NT2/D1 (cell line): ENCODE measurements around the gene TLX3.

ENCODE experiments used
- DNase-seq: peaks from one replicate; pipeline ENCODE4 v3.0.0-alpha.2; 2011; ENCODE audit warnings: low read depth, low spot score
- H3K27me3 ChIP-seq: 2 replicates; pipeline ENCODE4 v1.6.0; 2011; ENCODE audit warnings: mild to moderate bottlenecking; ENCODE audit not compliant: insufficient read length, insufficient read depth
- H3K36me3 ChIP-seq: 2 replicates; pipeline ENCODE4 v1.6.1; 2011; ENCODE audit warnings: mild to moderate bottlenecking, low read length, mixed read lengths; ENCODE audit not compliant: insufficient read depth, insufficient read length
- H3K4me1 ChIP-seq: 2 replicates; pipeline ENCODE4 v1.5.1; 2011; ENCODE audit not compliant: insufficient read depth, insufficient read length
- H3K4me3 ChIP-seq: 2 replicates; pipeline ENCODE4 v1.5.1; 2011; ENCODE audit warnings: low read depth; ENCODE audit not compliant: insufficient read length
- H3K9ac ChIP-seq: 2 replicates; pipeline ENCODE4 v1.6.0; 2011; ENCODE audit warnings: low read depth; ENCODE audit not compliant: insufficient read length
- H3K9me3 ChIP-seq: 2 replicates; pipeline ENCODE4 v1.5.1; 2011; ENCODE audit warnings: mild to moderate bottlenecking, low read length; ENCODE audit not compliant: insufficient read depth
- SUZ12 ChIP-seq: IDR thresholded peaks from 2 replicates; pipeline ENCODE4 v1.6.1; 2011; ENCODE audit not compliant: insufficient read length, insufficient read depth; ENCODE audit errors: extremely low read depth
- YY1 ChIP-seq: IDR thresholded peaks from 2 replicates; pipeline ENCODE4 v1.6.1; 2011; ENCODE audit not compliant: insufficient read length, insufficient read depth
- ZNF274 ChIP-seq: IDR thresholded peaks from 2 replicates; pipeline ENCODE4 v1.6.1; 2011; ENCODE audit warnings: mild to moderate bottlenecking, low read depth, low read length

TLX3 gene

DNA sequence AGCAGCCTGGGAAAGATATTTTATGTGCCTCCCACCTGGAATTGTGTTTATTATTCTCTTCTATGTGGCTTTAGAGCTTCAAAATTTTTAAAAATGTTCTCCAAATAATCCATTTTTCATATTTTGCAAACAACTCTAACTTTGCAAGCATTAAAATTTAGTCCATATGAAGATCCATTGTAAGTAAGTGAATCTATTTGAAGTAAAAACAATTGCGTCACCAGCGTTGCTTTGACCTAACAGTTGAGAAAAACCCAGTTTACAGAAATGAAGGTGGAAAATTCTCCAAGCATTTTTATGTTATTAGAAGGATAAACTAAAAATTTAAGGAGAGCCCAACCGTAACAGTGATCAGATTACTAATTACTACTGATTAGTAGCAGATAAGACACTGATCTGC lies 38.9 kb upstream of the TLX3 start:
- Histone ChIP-seq H3K9me3 (no peaks in the 10 kb centered on the region), H3K4me1 (no peaks in the 10 kb centered on the region), H3K4me3 (no peak overlapping the region), H3K27me3 (no peaks in the 10 kb centered on the region), H3K36me3 (no peaks in the 10 kb centered on the region), H3K9ac (no peak overlapping the region)
- no peak for DNase-seq
- no peak for TF ChIP-seq SUZ12
- TF ChIP-seq ZNF274 = no peak
- no peak for TF ChIP-seq YY1

DNA sequence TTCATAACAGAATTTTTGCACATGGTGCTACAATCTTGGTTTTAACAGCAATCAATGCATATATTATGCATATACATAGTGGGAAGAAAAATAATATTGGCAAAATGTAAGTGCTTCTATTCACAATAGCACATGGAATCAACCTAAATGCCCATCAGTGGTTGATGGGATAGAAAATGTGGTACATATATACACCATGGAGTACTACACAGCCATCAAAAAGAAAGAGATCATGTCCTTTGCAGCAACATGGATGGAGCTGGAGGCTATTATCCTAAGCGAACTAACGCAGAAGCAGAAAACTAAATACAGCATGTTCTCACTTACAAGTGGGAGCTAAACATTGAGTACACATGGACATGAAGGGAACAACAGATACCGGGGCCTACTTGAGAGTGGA lies 37.2 kb upstream of the TLX3 start:
- no peaks in the 10 kb centered on the region for H3K36me3 ChIP-seq
- H3K9ac ChIP-seq = no peak overlapping the region
- no peak for DNase-seq
- no peaks in the 10 kb centered on the region for H3K9me3 ChIP-seq
- TF ChIP-seq YY1 (no peak), ZNF274 (no peak), SUZ12 (no peak)
- H3K4me3 ChIP-seq = no peak overlapping the region
- H3K4me1 ChIP-seq = no peaks in the 10 kb centered on the region
- H3K27me3 ChIP-seq = no peaks in the 10 kb centered on the region

DNA sequence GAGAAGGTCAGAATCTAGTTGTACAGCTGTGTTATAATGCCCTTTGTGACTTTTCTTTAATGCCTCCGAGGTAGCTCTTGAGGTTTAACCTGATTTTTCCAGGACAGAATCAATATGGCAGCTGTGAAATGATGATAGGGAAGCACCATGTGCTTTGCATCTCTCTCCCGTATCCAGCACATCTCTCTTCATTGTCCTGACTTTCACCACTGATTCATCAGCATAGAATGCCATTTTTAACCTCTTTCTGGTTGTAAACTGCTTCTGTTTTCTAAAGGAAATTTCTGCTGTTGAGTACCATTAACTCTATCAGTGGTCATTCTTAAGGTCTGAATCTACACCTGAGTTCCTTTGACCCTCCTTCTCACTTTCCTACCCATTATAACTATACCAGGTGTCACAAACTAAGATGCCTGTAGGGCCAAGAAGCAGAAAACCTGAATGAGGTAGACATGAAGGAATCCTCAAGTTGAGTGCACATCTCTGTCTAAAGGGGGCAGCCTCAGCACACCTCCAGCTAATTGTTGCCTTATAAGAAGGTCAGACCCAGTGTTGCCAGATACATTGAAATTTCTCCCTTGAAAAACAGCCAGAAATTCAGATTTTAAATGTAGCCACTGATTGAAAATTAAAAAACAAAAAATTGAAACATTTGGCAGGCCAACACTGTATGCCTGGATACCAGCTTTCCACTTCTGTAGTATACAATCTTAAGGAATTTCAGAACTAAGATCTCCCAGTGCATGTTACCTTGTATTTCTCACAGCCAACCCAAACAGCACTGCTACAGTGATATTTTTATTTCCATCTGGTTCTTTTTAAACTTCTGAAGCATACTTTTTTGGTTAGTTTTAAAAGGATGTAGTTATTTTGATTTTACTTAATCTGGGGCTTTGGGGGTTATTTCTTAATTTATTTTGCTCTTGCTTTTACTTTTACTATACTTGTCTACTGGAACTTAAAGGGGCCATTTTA lies 35.8 kb upstream of the TLX3 start:
- TF ChIP-seq SUZ12 (no peak), YY1 (no peak), ZNF274 (no peak)
- Histone ChIP-seq H3K9me3 (no peaks in the 10 kb centered on the region), H3K4me3 (no peak overlapping the region), H3K4me1 (no peaks in the 10 kb centered on the region), H3K27me3 (no peaks in the 10 kb centered on the region), H3K9ac (no peak overlapping the region), H3K36me3 (no peaks in the 10 kb centered on the region)
- DNase-seq = peak; percentile 18

DNA sequence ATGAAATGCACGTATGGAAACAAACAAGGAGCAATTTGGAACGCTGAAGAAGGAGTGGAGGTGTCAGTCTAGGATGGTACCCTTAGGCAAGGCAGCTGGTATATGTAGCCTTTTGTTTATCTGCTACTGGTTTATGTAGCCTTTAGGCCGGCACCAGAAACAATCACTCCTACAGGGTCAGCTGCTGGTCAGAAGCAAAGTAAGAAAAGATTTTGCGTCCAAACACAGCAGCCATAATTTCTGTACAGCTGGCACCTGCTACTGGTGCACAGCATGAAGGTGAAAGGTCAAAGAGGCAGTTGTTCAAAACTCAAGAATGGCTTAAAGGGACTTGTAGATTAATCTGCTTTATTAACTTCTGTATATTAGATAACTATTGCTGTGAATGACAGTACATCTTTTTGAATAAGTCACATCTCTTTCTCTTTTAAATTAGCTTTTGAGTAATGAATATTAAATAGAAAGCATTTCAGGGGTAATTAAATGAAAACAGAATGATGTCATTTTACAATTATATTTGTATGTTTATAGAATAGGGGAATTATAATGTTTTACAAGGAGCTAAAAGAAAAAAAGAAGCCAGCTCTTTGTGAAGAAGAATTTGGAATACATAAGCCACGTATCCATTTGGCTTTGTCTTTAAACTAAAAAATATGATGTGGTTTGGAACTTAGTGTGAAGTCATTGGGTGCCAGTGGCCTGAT lies 33.1 kb upstream of the TLX3 start:
- Histone ChIP-seq H3K27me3 (no peaks in the 10 kb centered on the region), H3K36me3 (no peaks in the 10 kb centered on the region), H3K4me1 (no peaks in the 10 kb centered on the region), H3K9ac (no peak overlapping the region), H3K4me3 (no peak overlapping the region), H3K9me3 (no peaks in the 10 kb centered on the region)
- DNase-seq = no peak
- TF ChIP-seq SUZ12 = no peak
- no peak for TF ChIP-seq ZNF274
- no peak for TF ChIP-seq YY1

DNA sequence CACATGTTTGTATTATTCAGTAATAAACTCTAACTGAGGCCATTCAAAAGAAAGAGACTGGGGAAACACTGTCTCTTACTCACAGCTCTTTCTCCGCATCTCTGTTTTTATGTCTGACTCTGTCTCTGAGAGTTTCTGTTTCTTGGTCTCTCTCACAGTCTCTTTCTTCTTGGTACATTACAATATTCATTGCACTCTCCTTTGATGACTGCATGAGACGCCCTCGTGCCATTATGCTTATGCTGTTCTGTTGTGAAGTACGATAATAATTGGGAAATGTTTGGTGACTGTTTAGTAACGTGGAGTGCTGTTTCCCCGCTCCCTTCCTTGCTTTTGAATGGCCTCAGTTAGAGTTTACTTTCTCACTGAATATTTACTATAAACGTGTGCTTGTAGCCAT lies 25.3 kb upstream of the TLX3 start:
- Histone ChIP-seq H3K36me3 (no peaks in the 10 kb centered on the region), H3K27me3 (peaks cover 2% of the 10 kb centered on the region), H3K9ac (no peak overlapping the region), H3K4me1 (no peaks in the 10 kb centered on the region), H3K9me3 (no peaks in the 10 kb centered on the region), H3K4me3 (no peak overlapping the region)
- DNase-seq = no peak
- TF ChIP-seq ZNF274 = no peak
- TF ChIP-seq YY1 = no peak
- no peak for TF ChIP-seq SUZ12

DNA sequence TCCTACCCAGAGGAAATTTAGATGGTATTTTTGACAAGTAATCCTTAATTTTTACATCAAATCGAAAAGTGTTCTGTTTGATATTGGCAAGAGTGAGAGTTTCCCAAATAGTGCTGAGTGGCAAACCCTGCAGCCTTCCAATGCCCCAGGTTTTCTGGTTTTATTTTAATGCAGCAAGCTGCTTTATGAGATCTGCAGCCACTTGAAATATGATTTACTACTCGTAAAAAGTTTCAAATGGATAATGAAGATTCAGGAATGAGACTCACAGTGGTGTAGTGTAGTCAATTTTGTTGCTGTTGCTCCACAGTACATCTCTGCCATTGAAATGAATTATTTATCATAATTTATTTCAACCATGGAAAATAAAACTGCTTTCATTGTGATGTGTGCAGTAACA lies 23.6 kb upstream of the TLX3 start:
- DNase-seq = no peak
- no peak for TF ChIP-seq SUZ12
- no peak for TF ChIP-seq YY1
- no peak for TF ChIP-seq ZNF274

DNA sequence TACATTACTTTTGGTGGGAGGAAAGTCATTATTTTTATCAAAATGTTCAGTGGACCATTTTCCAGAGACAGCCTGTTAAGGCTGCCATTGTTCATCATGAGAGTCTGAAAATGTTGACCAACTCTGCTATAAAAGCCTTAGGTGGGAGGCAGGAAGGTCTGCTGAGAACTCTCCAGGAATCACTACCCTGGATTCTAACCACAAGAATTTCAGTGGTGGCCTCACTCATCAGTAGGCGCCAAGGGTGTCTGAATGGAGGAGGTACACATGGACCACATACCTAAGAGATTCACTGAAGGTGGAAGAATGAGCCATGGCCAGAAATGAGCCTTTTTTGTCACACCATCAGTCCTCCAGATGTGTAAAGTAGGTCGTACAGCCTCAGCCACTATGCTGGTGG lies 21.0 kb upstream of the TLX3 start:
- no peak overlapping the region for H3K9ac ChIP-seq
- no peaks in the 10 kb centered on the region for H3K4me1 ChIP-seq
- no peak overlapping the region for H3K4me3 ChIP-seq
- H3K36me3 ChIP-seq = no peaks in the 10 kb centered on the region
- no peak for DNase-seq
- H3K27me3 ChIP-seq = peaks cover 5% of the 10 kb centered on the region
- H3K9me3 ChIP-seq = no peaks in the 10 kb centered on the region
- TF ChIP-seq ZNF274 = no peak
- TF ChIP-seq YY1 = no peak
- no peak for TF ChIP-seq SUZ12

More for the DNA sequence above, 23.6 kb upstream of the TLX3 start:
- Histone ChIP-seq H3K4me3 (no peak overlapping the region), H3K9me3 (no peaks in the 10 kb centered on the region), H3K27me3 (peaks cover 2% of the 10 kb centered on the region), H3K9ac (no peak overlapping the region), H3K4me1 (no peaks in the 10 kb centered on the region), H3K36me3 (no peaks in the 10 kb centered on the region)
